ENCODE measurements around the gene CACNB1.

The CACNB1 gene

GRCh38 chr17:39183720-39184119 lies 13.7 kb downstream of the CACNB1 start:
- TF ChIP-seq ZBTB7A (IDR thresholded peaks at IDR 0.05; ENCODE audit: low read depth): no peak
- TF ChIP-seq, protein P1, sequence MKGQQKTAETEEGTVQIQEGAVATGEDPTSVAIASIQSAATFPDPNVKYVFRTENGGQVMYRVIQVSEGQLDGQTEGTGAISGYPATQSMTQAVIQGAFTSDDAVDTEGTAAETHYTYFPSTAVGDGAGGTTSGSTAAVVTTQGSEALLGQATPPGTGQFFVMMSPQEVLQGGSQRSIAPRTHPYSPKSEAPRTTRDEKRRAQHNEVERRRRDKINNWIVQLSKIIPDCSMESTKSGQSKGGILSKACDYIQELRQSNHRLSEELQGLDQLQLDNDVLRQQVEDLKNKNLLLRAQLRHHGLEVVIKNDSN (IDR thresholded peaks at IDR 0.05): no peak
- no peak for TF ChIP-seq TAF1 (IDR thresholded peaks at IDR 0.05; ENCODE audit: low read depth)
- no peak for TF ChIP-seq FOXM1 (IDR thresholded peaks at IDR 0.05; ENCODE audit: borderline replicate concordance, low read depth)
- TF ChIP-seq CREB1 (IDR thresholded peaks at IDR 0.05; ENCODE audit: low read depth): no peak

GRCh38 chr17:39183045-39183444 lies 14.4 kb downstream of the CACNB1 start:
- TF ChIP-seq EP300 (IDR thresholded peaks at IDR 0.05; ENCODE audit: borderline replicate concordance) (no peak), CEBPB (IDR thresholded peaks at IDR 0.05) (no peak), RAD21 (IDR thresholded peaks at IDR 0.05; ENCODE audit: low read depth) (no peak), MAX (IDR thresholded peaks at IDR 0.05) (no peak), TEAD4 (IDR thresholded peaks at IDR 0.05) (no peak), YY1 (IDR thresholded peaks at IDR 0.05; ENCODE audit: low read depth) (no peak), TAF1 (IDR thresholded peaks at IDR 0.05; ENCODE audit: low read depth) (no peak), TCF12 (IDR thresholded peaks at IDR 0.05; ENCODE audit: low read depth) (no peak), EGR1 (IDR thresholded peaks at IDR 0.05) (no peak), NFIC (IDR thresholded peaks at IDR 0.05) (no peak), FOXM1 (IDR thresholded peaks at IDR 0.05; ENCODE audit: borderline replicate concordance, low read depth) (no peak), ZBTB7A (IDR thresholded peaks at IDR 0.05; ENCODE audit: low read depth) (no peak), CREB1 (IDR thresholded peaks at IDR 0.05; ENCODE audit: low read depth) (no peak)
- TF ChIP-seq, protein P2, sequence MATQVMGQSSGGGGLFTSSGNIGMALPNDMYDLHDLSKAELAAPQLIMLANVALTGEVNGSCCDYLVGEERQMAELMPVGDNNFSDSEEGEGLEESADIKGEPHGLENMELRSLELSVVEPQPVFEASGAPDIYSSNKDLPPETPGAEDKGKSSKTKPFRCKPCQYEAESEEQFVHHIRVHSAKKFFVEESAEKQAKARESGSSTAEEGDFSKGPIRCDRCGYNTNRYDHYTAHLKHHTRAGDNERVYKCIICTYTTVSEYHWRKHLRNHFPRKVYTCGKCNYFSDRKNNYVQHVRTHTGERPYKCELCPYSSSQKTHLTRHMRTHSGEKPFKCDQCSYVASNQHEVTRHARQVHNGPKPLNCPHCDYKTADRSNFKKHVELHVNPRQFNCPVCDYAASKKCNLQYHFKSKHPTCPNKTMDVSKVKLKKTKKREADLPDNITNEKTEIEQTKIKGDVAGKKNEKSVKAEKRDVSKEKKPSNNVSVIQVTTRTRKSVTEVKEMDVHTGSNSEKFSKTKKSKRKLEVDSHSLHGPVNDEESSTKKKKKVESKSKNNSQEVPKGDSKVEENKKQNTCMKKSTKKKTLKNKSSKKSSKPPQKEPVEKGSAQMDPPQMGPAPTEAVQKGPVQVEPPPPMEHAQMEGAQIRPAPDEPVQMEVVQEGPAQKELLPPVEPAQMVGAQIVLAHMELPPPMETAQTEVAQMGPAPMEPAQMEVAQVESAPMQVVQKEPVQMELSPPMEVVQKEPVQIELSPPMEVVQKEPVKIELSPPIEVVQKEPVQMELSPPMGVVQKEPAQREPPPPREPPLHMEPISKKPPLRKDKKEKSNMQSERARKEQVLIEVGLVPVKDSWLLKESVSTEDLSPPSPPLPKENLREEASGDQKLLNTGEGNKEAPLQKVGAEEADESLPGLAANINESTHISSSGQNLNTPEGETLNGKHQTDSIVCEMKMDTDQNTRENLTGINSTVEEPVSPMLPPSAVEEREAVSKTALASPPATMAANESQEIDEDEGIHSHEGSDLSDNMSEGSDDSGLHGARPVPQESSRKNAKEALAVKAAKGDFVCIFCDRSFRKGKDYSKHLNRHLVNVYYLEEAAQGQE (IDR thresholded peaks at IDR 0.05; ENCODE audit: low read depth): no peak
- TF ChIP-seq, protein P1 (IDR thresholded peaks at IDR 0.05): no peak

GRCh38 chr17:39181303-39181702 lies 16.2 kb downstream of the CACNB1 start:
- no peak for TF ChIP-seq YY1 (IDR thresholded peaks at IDR 0.05; ENCODE audit: low read depth)
- TF ChIP-seq, protein P2 (IDR thresholded peaks at IDR 0.05; ENCODE audit: low read depth): no peak
- TF ChIP-seq TEAD4 (IDR thresholded peaks at IDR 0.05): no peak
- no peak for TF ChIP-seq CREB1 (IDR thresholded peaks at IDR 0.05; ENCODE audit: low read depth)
- TF ChIP-seq CEBPB (IDR thresholded peaks at IDR 0.05): no peak
- TF ChIP-seq, protein P1 (IDR thresholded peaks at IDR 0.05): no peak
- no peak for TF ChIP-seq FOXM1 (IDR thresholded peaks at IDR 0.05; ENCODE audit: borderline replicate concordance, low read depth)
- TF ChIP-seq ZBTB7A (IDR thresholded peaks at IDR 0.05; ENCODE audit: low read depth): no peak

DNA sequence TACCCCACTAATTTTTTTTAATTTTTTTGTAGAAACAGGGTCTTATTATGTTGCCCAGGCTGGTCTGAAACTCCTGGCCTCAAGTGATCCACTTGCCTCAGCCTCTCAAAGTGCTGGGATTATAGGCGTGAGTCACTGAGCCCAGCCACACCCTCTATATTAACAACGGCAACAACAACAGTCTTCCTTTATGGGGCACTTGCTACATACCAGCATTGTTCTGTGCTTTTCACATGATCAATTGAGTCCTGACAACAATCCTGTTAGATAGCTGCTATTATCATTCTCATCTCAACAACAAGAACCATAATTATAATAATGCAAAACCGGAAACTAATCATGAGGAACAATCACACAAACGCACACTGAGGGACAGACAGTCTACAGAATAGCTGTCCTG lies 18.9 kb downstream of the CACNB1 start:
- TF ChIP-seq TCF12 (IDR thresholded peaks at IDR 0.05; ENCODE audit: low read depth) (no peak), TEAD4 (IDR thresholded peaks at IDR 0.05) (no peak), MAX (IDR thresholded peaks at IDR 0.05) (no peak), CREB1 (IDR thresholded peaks at IDR 0.05; ENCODE audit: low read depth) (no peak), YY1 (IDR thresholded peaks at IDR 0.05; ENCODE audit: low read depth) (no peak), NFIC (IDR thresholded peaks at IDR 0.05) (no peak), FOXM1 (IDR thresholded peaks at IDR 0.05; ENCODE audit: borderline replicate concordance, low read depth) (no peak), ZBTB7A (IDR thresholded peaks at IDR 0.05; ENCODE audit: low read depth) (no peak), EGR1 (IDR thresholded peaks at IDR 0.05) (no peak), EP300 (IDR thresholded peaks at IDR 0.05; ENCODE audit: borderline replicate concordance) (no peak), TAF1 (IDR thresholded peaks at IDR 0.05; ENCODE audit: low read depth) (no peak), CEBPB (IDR thresholded peaks at IDR 0.05) (no peak)
- TF ChIP-seq, protein P2 (IDR thresholded peaks at IDR 0.05; ENCODE audit: low read depth): no peak
- TF ChIP-seq, protein P1 (IDR thresholded peaks at IDR 0.05): no peak
